ENCODE data around the gene RAPGEF2.

GRCh38 chr4:159386620-159387019, 283.7 kb downstream of the RAPGEF2 start:
- TF ChIP-seq, protein P1, sequence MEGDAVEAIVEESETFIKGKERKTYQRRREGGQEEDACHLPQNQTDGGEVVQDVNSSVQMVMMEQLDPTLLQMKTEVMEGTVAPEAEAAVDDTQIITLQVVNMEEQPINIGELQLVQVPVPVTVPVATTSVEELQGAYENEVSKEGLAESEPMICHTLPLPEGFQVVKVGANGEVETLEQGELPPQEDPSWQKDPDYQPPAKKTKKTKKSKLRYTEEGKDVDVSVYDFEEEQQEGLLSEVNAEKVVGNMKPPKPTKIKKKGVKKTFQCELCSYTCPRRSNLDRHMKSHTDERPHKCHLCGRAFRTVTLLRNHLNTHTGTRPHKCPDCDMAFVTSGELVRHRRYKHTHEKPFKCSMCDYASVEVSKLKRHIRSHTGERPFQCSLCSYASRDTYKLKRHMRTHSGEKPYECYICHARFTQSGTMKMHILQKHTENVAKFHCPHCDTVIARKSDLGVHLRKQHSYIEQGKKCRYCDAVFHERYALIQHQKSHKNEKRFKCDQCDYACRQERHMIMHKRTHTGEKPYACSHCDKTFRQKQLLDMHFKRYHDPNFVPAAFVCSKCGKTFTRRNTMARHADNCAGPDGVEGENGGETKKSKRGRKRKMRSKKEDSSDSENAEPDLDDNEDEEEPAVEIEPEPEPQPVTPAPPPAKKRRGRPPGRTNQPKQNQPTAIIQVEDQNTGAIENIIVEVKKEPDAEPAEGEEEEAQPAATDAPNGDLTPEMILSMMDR (IDR thresholded peaks at IDR 0.05): no peak
- TF ChIP-seq POLR2A (IDR thresholded peaks at IDR 0.05): no peak

All from testis (tissue), 2 donors.